Chondrocyte (in vitro differentiated cells): ENCODE data around the gene CNTN3. TPM values are rescaled to one million over a fixed set of nuclear protein-coding genes. Genes with fewer than 3 reads are reported as not detected.

Experiments used
- DNase-seq: peaks from one replicate; pipeline ENCODE4 v3.0.0; 2021; ENCODE audit warnings: mixed read lengths, low spot score
- H3K27ac Mint-ChIP-seq: one replicate; pipeline ENCODE4 v1.8.0; 2021; ENCODE audit warnings: mild to moderate bottlenecking, moderate library complexity, mixed read lengths; ENCODE audit not compliant: unreplicated experiment
- H3K27me3 Mint-ChIP-seq: 2 replicates; pipeline ENCODE4 v1.8.0; 2021; ENCODE audit warnings: low read depth, mixed read lengths
- H3K36me3 Mint-ChIP-seq: 2 replicates; pipeline ENCODE4 v1.8.0; 2021; ENCODE audit warnings: low read depth, mixed read lengths
- H3K4me1 Mint-ChIP-seq: 2 replicates; pipeline ENCODE4 v1.8.0; 2021; ENCODE audit warnings: low read depth, mild to moderate bottlenecking, mixed read lengths
- H3K4me3 Mint-ChIP-seq: one replicate; pipeline ENCODE4 v1.8.0; 2021; ENCODE audit warnings: mild to moderate bottlenecking, moderate library complexity, mixed read lengths; ENCODE audit not compliant: unreplicated experiment
- H3K9me3 Mint-ChIP-seq: 2 replicates; pipeline ENCODE4 v1.8.0; 2021; ENCODE audit warnings: low read depth, mixed read lengths
- CTCF ChIP-seq: fragments of 200-600 bp; sonication (generic); IDR thresholded peaks from 2 replicates; pipeline ENCODE4 v1.5.0; 2021; ENCODE audit warnings: antibody characterized with exemption, mild to moderate bottlenecking, moderate library complexity
- total RNA-seq: library from RNA; stranded (reverse); gene quantifications from 3 replicates; pipeline ENCODE4 v1.2.1, GENCODE V29; 2021

Gene CNTN3
- total RNA-seq, 1 donor from 2014 or later = 2.1 TPM

- H3K27ac Mint-ChIP-seq = no peak overlapping the region
- no peaks in the 10 kb centered on the region for H3K36me3 Mint-ChIP-seq
- no peak for DNase-seq
- no peak for TF ChIP-seq CTCF
- H3K4me3 Mint-ChIP-seq = no peak overlapping the region
- H3K4me1 Mint-ChIP-seq = peaks cover 8% of the 10 kb centered on the region
- no peaks in the 10 kb centered on the region for H3K27me3 Mint-ChIP-seq
- H3K9me3 Mint-ChIP-seq = no peaks in the 10 kb centered on the region
These were observed 33.6 kb upstream of the CNTN3 start for GRCh38 chr3:74648107-74648506.

DNA sequence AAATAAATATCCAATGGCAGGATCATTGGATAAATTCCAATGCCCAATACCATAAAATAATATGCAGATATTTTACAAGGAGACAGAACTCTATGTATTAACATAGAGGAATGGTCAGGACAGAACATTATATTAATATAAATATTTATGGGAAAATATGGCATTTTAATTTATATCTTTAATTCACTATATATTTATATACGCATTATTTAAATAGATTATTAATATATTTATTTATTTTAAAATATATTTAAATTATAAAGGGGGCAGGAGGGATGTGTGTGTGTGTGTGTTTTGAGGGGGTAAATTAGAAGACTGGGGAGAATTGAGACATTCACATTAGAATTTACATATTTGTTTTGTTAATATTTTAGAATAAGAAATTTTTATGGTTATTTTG, 31.6 kb upstream of the CNTN3 start:
- H3K4me1 Mint-ChIP-seq = peaks cover 8% of the 10 kb centered on the region
- H3K27me3 Mint-ChIP-seq = no peaks in the 10 kb centered on the region
- TF ChIP-seq CTCF = no peak
- H3K4me3 Mint-ChIP-seq = no peak overlapping the region
- H3K27ac Mint-ChIP-seq = no peak overlapping the region
- no peak for DNase-seq
- no peaks in the 10 kb centered on the region for H3K9me3 Mint-ChIP-seq
- H3K36me3 Mint-ChIP-seq = no peaks in the 10 kb centered on the region

GRCh38 chr3:74643636-74644035, 29.2 kb upstream of the CNTN3 start:
- H3K27ac Mint-ChIP-seq = no peak overlapping the region

GRCh38 chr3:74642876-74643275, 28.4 kb upstream of the CNTN3 start:
- H3K27me3 Mint-ChIP-seq = no peaks in the 10 kb centered on the region
- H3K27ac Mint-ChIP-seq = no peak overlapping the region
- no peaks in the 10 kb centered on the region for H3K36me3 Mint-ChIP-seq
- H3K9me3 Mint-ChIP-seq = no peaks in the 10 kb centered on the region
- peaks cover 8% of the 10 kb centered on the region for H3K4me1 Mint-ChIP-seq
- no peak overlapping the region for H3K4me3 Mint-ChIP-seq
- no peak for DNase-seq
- TF ChIP-seq CTCF = no peak

More at GRCh38 chr3:74643636-74644035, 29.2 kb upstream of the CNTN3 start:
- H3K4me3 Mint-ChIP-seq = no peak overlapping the region
- peaks cover 8% of the 10 kb centered on the region for H3K4me1 Mint-ChIP-seq
- no peak for DNase-seq
- no peaks in the 10 kb centered on the region for H3K36me3 Mint-ChIP-seq
- H3K27me3 Mint-ChIP-seq = no peaks in the 10 kb centered on the region
- no peak for TF ChIP-seq CTCF
- H3K9me3 Mint-ChIP-seq = no peaks in the 10 kb centered on the region

DNA sequence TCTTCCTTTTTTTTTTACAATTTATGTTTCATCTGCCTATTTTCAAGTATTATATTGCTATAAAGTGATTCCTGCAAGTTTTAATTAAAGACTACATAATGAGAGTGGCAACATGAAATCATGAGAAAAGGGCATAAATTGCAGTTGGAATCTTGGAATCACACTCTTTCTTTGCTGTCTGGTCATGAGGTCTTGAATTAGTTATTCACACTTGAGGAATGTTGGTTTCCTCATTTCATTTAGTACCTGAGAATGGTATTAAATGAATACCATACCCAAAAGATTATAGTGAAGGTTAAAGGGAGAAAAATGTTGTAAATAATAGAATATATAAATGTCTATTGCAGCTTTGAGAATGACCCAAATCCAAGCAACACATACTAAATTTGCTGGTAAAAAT, 25.8 kb upstream of the CNTN3 start:
- Mint-ChIP-seq H3K4me1 (peaks cover 8% of the 10 kb centered on the region), H3K4me3 (no peak overlapping the region), H3K27me3 (no peaks in the 10 kb centered on the region), H3K36me3 (no peaks in the 10 kb centered on the region), H3K9me3 (no peaks in the 10 kb centered on the region), H3K27ac (no peak overlapping the region)
- DNase-seq = no peak
- no peak for TF ChIP-seq CTCF
